Astrocyte of the cerebellum (primary cell): Measurements from ENCODE around the gene CDH6.

Experiments used
- DNase-seq: peaks from one replicate; pipeline ENCODE4 v3.0.0-alpha.2; 2011; ENCODE audit warnings: low read depth
- H3K4me3 ChIP-seq: 2 replicates; pipeline ENCODE4 v1.5.1; 2011; ENCODE audit warnings: mild to moderate bottlenecking, low read depth, low read length, moderate library complexity
- in situ Hi-C: cut with HindIII; loops from 2 replicates; pipeline ENCODE4 v1.10.0; 2017; ENCODE audit warnings: low sequenced_read_pairs
- TF ChIP-seq, protein P1 (sequence below): IDR thresholded peaks from 2 replicates; pipeline ENCODE4 v1.5.1; 2012; ENCODE audit warnings: low read length, low read depth, moderate library complexity, mild to moderate bottlenecking; ENCODE audit errors: missing control alignments

The CDH6 gene

GRCh38 chr5:31209334-31209733 is 15.8 kb downstream of the CDH6 start:
- in situ Hi-C loops, result loop anchor here (25.0 kb wide), 1 partner anchor 822 kb away; no protein-coding TSS in a partner anchor
- no peak for DNase-seq
- TF ChIP-seq, protein P1, sequence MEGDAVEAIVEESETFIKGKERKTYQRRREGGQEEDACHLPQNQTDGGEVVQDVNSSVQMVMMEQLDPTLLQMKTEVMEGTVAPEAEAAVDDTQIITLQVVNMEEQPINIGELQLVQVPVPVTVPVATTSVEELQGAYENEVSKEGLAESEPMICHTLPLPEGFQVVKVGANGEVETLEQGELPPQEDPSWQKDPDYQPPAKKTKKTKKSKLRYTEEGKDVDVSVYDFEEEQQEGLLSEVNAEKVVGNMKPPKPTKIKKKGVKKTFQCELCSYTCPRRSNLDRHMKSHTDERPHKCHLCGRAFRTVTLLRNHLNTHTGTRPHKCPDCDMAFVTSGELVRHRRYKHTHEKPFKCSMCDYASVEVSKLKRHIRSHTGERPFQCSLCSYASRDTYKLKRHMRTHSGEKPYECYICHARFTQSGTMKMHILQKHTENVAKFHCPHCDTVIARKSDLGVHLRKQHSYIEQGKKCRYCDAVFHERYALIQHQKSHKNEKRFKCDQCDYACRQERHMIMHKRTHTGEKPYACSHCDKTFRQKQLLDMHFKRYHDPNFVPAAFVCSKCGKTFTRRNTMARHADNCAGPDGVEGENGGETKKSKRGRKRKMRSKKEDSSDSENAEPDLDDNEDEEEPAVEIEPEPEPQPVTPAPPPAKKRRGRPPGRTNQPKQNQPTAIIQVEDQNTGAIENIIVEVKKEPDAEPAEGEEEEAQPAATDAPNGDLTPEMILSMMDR, result no peak
- no peak overlapping the region for H3K4me3 ChIP-seq

- DNase-seq, result no peak
- in situ Hi-C loops, result loop anchor here (25.0 kb wide), 1 partner anchor 824 kb away; no protein-coding TSS in a partner anchor
- TF ChIP-seq, protein P1, result no peak
- no peak overlapping the region for H3K4me3 ChIP-seq
Measured at GRCh38 chr5:31211098-31211497, 17.6 kb downstream of the CDH6 start.

GRCh38 chr5:31213257-31213656 is 19.8 kb downstream of the CDH6 start:
- TF ChIP-seq, protein P1, result no peak
- DNase-seq, result no peak
- in situ Hi-C loops, result loop anchor here (25.0 kb wide), 1 partner anchor 826 kb away; no protein-coding TSS in a partner anchor
- no peak overlapping the region for H3K4me3 ChIP-seq

DNA sequence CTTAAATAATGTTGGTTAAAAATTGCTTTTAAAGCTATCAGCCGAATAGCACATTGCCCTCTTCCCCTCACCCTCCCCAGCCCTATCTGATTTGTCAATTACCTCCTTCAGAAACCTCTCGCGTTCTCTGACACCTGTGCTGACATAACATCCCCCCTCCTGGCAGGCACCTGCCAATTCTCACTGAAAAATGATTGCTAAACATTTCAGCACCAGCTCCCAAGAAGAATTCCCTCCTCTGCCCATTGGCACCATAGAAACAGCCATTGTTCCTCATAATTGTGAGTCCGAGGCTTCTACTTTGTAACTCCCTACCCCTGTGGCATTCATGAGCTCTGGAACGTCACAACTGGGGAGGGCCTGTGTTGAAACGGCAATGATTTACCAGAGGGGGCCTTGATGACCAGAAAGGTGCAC is 20.2 kb downstream of the CDH6 start:
- TF ChIP-seq, protein P1, result no peak
- in situ Hi-C loops, result loop anchor here (25.0 kb wide), 1 partner anchor 826 kb away; no protein-coding TSS in a partner anchor
- no peak overlapping the region for H3K4me3 ChIP-seq
- DNase-seq, result no peak

- TF ChIP-seq, protein P1, result no peak
- no peak for DNase-seq
- in situ Hi-C loops, result loop anchor here (25.0 kb wide), 1 partner anchor 827 kb away; no protein-coding TSS in a partner anchor
- H3K4me3 ChIP-seq, result no peak overlapping the region
Measured at GRCh38 chr5:31214229-31214628, 20.7 kb downstream of the CDH6 start.

GRCh38 chr5:31215236-31215635 is 21.8 kb downstream of the CDH6 start:
- DNase-seq, result no peak
- TF ChIP-seq, protein P1, result no peak
- H3K4me3 ChIP-seq, result no peak overlapping the region
- in situ Hi-C loops, result loop anchor here (25.0 kb wide), 1 partner anchor 828 kb away; no protein-coding TSS in a partner anchor
